GM21786 (cell line): ENCODE data around the gene TMA7.
"Not testable (repeated sequence)": the region's sequence is repeated elsewhere in the genome, so short reads cannot be mapped to it uniquely, and the experiment has no call there.

Source experiments
- ATAC-seq: cut with Tn5 transposase; IDR thresholded peaks from one replicate; pipeline ENCODE4 v1.9.1; 2021; ENCODE audit not compliant: unreplicated experiment

Gene TMA7

DNA sequence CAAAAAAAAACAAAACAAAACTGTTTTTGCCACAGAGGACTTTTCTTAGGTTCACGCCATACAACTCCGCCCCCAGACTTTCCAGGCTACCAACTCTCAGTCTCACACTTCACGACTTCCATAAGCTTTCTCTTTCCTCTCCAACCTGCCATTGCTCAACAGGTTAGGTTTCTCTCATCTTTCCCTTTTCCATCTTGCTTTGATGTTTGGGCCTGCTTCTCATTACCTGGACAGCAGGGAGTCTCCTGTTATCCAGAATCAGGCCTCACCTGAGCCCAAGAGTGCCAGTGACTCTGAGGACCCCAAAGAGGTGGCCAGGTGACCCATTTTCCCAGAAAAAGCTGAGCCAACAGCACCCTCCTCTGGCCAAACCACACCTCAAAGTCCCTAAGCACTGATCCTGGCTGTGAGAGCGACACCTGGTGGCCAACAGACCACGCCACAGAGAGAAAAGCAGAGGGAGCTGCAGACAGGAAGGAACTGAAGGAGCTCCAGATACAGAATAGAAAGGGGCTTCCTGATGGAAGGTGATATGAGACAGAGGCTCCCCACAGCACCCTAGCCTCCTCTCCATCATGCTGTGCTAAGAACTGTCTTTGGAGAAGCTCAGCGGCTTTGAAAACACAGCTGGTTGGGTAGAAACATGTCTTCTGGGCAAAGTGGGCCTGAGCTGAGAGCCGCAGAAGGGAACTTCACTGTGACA, 4.1 kb upstream of the TMA7 start:
- no peak for ATAC-seq

DNA sequence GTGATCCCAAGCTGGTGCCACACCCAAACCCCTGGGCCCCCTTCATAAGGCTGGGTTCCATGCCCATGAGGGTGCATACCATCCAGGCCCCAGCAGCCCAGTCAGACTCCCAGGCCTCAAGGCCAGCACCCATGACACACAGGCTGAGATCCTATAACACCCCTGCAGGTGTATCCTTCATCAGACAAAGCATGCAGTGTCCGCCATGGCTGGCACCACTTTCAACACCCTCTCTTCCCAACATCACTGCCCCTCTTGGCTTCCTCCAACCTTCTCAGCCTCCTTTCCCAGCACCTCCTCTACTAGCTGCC, 3.6 kb upstream of the TMA7 start:
- ATAC-seq = no peak

DNA sequence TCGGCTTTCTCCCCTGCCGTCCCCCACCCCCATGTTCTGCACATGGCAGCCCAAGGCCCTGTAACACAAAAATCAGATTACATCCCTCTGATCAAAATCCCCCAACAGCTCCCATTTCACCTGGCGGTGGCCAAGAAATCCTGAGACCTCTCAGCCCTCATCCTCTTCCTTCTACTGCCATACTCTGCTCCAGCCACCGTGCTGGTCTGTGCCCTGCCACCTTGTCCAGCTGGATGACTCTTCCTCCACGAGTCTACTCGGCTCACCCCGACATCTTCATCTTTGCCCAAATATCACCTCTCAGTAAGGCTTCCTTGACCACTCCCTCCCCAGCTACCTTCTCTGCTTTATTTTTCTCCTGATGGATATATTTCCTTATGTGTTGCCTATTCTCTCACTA, 3.2 kb upstream of the TMA7 start:
- ATAC-seq = no peak

DNA sequence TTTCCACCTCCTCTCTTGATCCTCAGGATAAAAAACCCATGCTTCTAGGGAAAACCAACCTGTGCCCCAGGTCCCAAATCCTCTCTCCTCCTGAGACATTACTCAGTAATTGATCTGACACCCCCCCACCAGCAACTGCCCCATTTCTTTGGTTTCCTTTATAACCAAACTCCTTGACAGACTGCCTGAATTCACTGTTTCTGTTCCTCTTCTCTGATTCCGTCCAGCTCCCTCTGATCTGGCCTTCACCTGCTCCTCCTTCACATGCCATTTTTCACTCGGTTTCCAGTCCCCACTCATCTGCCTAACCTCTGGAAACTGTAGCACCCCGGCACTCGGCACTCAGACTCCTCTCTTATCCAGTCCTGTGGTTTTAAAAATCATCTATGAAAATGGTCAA, 2.2 kb upstream of the TMA7 start:
- no peak for ATAC-seq

DNA sequence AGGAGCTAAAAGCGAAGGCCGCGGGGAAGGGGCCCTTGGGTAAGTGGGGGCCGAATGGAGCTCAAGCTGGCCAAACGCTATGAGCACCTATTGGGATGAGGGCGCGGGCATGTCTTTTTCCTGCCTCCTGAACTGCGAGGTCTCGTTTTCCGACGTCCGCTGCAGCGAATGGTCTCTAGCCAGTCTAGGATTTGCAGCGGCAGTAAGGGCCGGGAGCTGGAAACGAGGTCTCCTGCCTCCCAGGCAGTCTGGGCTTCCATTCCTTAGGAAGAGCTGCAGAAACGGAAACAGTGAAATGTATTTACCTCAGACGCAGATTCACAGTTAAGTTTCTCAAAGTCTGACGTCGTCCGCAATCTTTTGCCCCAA, 517 bp downstream of the TMA7 start:
- peak; percentile 1 for ATAC-seq

DNA sequence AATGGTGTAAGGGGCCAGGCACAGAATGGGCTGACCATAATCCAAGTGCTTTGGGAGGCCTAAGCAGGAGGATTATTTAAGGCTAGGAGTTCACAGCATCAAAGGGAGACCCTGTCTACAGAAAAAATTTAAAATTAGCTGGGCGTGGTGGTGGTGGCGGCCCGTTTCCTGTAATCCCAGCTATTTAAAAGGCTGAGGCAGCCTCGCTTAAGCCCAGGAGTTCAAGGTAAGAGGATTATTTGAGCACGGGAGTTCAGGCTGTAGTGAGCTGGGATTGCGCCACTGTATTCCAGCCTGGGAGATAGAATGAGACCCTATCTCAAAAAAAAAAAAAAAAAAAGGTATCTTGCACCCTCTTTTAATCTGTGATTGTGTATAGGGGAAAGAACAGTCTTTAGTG, 1.9 kb downstream of the TMA7 start:
- ATAC-seq = no peak

DNA sequence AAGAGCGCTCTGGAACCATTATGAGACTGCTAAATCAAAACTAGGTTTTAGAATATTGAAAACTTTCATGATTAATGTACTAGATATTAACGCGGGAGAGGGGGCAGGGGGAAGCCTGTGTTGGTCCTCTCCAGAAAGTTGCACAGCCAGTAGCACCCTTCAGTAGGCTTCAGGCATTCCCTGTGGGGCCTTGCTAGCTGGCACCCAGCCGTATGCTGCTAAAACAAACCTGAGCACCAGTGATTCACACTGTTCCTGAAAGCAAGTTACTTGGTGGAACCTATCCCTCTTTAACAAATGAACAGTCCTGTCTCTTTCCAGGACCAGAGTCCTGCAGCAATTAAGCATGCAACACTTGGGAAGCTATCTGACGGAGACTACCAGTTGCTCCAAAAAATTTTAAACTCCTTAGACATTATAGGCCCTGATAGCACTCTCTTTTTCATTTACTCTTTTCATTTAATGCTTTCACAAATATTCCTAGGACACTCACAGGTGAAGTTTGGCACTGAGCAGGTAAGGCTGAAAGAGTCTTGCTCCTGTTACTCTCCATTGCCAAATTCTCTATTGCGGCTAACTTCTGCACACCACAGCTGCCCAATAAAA, 5.3 kb downstream of the TMA7 start:
- no peak for ATAC-seq

DNA sequence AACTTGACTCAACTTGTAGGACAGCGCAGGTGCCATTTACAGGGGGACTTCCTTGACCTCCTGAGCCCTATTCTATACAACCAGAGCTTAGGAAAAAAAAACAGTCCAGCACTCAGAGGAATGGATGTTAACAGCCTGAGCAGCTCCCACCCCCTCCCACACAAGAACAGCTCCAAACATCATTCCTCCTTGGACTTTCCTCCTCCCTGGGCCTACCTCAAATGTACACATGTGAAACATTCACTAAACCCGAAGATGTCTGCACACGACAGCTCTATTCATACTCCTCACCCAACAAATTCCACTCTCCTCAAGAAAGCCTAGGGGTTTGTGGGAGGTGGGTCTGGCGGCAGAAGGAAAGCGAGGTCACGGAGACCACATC, 6.0 kb downstream of the TMA7 start:
- ATAC-seq = no peak

DNA sequence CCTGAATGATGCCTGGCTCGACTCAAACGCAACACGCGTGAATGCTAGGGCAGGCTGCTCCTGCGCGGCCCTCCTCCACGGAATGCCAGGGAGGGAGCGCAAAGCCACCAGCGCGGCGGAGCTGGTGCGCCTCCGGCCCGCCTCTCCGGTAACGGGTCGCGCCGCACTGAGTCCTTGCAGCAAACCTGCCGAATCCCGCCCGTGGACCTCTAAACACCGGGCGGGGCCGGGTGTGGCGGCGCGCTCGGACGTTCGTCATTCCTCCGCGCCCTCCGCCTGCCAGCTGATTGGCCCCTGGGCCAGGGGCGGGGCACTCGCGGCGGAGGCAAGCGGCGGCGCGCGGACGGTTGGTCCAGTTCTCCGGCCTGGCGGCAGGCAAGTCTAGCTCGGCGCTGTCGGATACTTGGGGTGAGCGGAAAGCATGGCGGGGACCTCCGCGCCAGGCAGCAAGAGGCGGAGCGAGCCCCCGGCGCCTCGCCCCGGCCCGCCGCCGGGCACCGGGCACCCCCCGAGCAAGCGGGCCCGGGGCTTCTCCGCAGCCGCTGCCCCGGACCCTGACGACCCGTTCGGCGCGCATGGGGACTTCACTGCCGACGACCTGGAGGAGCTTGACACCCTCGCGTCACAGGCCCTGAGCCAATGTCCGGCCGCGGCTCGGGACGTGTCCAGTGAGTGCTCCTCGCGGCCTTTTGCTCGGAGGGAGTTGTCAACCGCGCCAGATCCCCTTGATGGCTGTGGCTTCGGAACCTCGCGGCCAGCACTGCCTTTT, 6.6 kb downstream of the TMA7 start, which contains the start of gene ATRIP:
Gene ATRIP, plus strand, starts transcription at position 313 of the 769 bp plus-strand sequence. Its CDS starts 109 bp downstream, at position 422.
- ATAC-seq = peak; percentile 74

DNA sequence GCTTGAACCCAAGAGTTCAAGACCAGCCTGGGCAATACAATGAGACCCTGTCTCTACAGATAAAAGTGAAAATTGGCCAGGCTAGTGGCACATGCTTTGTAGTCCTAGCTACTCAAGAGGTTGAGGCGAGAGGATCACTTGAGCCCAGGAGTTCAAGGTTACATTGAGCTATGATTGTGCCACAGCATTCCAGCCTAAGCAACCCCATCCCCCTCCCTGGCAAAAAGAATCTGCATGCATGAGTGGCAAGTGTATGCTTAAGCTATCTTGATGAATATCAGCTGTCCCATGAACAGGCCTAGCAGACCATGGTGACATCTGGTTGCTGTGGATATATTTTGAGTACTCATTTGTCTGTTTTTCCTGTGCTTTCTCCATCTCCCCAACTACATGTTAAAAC, 11.2 kb downstream of the TMA7 start:
- ATAC-seq = no peak

DNA sequence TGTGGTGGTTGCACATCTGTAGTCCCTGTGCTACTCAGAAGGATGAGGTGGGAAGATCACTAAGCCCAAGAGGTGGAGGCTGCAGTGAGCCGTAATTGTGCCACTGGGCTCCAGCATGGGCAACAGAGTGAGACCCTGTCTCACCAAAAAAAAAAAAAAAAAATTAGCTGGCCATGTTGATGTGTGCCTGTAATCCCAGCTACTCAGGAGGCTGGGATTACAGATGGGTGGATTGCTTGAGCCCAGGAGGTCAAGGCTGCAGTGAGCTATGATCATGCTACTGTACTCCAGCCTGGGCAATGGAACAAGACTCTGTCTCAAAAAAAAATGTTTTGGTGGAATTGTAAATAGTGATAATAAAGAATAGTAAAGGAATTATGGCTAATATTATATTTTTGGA, 16.4 kb downstream of the TMA7 start:
- no peak for ATAC-seq

DNA sequence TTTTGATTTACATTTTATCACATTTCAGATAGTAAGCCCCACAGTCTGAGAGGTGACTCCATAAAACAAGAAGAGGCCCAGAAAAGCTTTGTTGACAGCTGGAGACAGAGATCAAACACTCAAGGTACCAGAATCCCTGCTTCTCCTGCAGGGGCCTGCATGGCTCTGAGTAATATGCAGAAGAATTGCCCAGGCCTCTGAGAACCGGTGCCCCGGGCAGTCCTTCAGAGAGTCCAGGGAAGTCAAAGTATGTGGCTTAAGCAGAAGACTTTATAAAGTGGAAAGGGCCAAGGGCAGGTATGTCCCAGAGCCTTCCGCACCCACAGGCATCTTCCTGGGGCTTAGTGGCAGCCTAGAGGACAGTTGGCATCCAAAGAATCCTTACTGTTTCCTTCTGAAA, 19.3 kb downstream of the TMA7 start:
- ATAC-seq = no peak

DNA sequence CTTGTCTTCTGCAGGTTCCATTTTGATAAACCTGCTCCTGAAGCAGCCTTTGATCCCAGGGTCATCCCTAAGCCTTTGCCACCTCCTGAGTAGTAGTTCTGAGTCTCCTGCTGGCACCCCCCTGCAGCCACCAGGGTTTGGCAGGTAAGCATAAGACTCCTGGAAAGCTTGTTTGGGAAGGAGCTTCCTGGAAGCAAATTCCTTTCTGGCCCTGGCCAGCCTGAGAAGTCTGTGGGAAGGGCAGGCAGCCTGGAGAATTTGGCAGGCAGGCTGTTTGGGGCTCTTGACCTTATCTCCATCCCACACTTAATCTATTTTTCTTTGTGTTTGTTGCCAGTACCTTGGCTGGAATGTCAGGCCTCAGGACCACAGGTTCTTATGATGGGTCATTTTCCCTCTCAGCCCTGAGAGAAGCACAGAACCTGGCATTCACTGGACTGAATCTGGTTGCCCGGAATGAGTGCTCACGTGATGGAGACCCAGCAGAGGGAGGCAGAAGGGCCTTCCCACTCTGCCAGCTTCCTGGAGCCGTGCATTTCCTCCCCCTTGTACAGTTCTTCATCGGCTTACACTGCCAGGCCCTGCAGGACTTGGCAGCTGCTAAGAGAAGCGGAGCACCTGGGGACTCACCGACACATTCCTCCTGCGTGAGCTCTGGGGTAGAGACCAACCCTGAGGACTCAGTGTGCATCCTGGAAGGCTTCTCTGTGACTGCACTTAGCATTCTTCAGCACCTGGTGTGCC, 19.9 kb downstream of the TMA7 start:
- ATAC-seq = no peak

DNA sequence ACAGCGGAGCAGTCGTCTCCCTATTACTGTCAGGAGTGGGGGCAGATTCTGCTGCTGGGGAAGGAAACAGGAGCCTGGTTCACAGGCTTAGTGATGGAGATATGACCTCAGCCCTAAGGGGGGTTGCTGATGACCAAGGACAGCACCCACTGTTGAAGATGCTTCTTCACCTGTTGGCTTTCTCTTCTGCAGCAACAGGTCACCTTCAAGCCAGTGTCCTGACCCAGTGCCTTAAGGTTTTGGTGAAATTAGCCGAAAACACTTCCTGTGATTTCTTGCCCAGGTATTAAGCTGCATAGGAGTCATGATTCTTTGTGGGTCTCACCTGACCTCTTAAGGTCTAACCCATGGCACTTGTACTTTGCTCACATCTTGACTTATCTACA, 20.5 kb downstream of the TMA7 start:
- ATAC-seq = no peak

DNA sequence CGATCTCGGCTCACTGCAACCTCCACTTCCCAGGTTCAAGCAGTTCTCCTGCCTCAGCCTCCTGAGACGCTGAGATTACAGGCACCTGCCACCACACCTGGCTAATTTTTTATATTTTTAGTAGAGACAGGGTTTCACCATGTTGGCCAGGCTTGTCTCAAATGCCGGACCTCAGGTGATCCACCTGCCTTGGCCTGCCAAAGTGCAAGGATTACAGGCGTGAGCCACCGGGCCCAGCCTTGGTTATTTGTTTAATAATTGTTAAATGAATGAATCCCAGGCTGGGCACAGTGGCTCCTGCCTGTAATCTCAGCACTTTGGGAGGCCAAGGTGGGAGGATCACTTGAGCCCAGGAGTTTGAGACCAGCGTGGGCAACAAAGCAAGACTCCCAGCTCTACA, 21.7 kb downstream of the TMA7 start:
- ATAC-seq = not testable (repeated sequence)

DNA sequence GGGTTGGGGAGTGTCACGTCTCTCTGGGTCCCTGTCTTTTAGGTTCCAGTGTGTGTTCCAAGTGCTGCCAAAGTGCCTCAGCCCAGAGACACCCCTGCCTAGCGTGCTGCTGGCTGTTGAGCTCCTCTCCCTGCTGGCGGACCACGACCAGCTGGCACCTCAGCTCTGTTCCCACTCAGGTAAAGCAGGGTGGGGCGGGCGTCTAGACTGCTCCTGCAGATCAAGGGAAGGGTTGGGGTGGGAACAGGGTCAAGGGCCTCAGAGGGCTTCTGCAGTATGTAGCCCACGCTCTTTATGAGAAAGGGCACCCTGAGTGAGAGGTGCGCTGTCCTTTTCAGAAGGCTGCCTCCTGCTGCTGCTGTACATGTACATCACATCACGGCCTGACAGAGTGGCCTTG, 23.6 kb downstream of the TMA7 start:
- ATAC-seq = no peak

DNA sequence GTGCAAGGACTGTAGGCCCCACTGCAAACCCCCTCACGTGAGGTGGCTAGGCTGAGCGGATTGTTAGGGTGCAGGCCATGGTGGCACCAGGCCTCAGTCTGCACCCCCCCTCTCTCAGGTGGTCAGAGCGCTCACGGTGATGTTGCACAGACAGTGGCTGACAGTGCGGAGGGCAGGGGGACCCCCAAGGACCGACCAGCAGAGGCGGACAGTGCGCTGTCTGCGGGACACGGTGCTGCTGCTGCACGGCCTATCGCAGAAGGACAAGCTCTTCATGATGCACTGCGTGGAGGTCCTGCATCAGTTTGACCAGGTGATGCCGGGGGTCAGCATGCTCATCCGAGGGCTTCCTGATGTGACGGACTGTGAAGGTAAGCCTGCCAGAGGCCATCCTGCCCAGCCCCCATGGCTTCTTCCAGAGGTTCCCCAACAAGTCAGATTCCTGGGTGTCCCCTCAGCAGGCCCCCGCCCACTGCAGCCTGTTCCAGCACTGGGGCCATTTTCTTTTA, 24.7 kb downstream of the TMA7 start:
- no peak for ATAC-seq

DNA sequence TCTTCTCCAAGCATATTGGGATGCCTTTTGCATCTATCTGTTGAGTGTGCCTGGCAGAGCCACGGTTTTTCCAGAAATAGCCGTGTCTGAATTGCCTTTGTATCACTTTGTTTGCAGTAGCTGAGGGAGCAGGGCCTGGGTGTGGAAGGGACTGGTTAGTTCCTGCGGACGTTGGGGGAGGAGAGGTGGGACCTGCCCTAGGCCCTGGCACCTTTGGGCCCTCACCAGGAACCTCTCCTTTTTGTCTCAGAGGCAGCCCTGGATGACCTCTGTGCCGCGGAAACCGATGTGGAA, 25.1 kb downstream of the TMA7 start:
- ATAC-seq = no peak

DNA sequence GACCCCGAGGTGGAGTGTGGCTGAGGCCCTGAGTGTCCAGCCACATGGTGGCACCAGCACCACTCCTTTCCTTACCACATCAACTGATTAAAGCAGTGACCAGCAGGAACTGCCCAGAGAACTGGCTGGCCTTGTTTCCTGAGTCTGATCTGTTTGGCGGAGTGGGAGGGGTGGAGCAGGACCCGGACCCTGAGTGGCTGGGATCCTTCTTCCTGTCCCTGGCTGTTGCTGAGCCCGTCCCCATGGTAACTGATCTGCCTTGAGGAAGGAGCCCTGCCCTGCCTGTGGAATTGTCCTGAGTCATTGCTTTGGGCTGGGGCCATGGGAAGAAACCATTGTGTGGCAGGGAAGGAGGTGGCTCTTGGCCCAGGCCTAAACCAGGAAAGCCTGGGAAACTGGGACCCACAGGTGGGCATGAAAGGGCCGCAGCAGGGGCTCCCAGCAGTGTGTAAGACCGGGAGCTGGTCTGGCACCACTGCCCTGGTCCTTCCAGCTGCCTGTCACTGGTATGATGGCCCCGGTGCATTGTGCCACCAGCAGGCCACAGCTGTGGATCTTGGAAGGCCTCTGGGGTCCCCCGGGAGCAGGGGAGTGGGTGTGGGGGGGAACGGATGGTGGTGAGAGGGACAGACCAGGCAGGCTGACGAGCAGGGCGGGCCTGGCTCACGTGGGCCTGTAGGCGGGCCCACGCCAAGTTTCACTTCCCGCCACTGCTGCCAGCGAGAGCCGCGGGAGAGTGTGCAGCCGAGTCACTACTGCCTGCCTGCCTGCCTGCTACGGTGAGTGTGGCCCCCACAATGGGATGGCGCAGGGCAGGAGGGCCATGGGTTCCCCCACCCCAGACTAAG, 25.7 kb downstream of the TMA7 start:
- peak; percentile 75 for ATAC-seq

DNA sequence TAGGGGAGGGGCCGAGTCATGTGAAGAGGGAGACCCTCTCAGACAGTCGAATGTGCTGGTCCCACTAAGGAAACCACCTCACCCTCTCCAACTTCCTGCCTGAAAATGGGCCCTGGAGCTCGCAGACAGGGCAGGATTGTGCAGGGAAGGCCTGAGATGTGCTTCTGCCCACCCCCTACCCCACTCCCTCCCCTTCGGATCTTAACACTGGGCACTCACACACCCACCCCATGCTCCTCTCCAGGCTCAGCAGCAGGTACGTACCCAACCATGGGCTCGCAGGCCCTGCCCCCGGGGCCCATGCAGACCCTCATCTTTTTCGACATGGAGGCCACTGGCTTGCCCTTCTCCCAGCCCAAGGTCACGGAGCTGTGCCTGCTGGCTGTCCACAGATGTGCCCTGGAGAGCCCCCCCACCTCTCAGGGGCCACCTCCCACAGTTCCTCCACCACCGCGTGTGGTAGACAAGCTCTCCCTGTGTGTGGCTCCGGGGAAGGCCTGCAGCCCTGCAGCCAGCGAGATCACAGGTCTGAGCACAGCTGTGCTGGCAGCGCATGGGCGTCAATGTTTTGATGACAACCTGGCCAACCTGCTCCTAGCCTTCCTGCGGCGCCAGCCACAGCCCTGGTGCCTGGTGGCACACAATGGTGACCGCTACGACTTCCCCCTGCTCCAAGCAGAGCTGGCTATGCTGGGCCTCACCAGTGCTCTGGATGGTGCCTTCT, 26.5 kb downstream of the TMA7 start:
- no peak for ATAC-seq
